NOMO-1 treated with DMSO at 0.1 percent for 48 hours (cell line): ENCODE results near the gene FADS6.
A peak's percentile ranks its signal among the peaks of the same experiment; 100 is the strongest.

Source experiments
- DNase-seq: peaks from one replicate; lab custom pipeline; 2025; ENCODE audit not compliant: unreplicated experiment; lab: John Stamatoyannopoulos, UW

The FADS6 gene

GRCh38 chr17:74855323-74855722 is 38.1 kb downstream of the FADS6 start:
- no peak for DNase-seq

GRCh38 chr17:74854792-74855191 is 38.6 kb downstream of the FADS6 start:
- DNase-seq, result no peak

DNA sequence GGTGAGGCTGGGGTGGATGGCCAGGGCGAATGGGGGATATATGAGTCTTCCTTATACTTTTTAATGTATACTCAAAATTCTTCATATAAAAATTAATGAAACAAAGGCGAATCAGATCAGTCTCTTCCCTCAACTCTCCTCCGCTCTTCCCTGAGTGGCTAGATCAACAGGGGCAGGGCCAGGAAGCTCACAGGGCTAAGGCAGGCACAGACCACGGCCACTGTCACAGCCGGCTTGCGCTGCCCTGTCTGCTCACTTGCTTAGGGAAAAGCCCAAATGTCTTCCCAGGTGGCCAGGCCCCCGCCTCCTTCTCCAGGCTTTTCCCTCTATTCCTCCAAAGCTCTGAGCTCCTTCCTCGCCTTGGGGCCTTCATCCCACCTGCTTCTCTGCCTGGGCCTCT is 39.8 kb downstream of the FADS6 start:
- no peak for DNase-seq

DNA sequence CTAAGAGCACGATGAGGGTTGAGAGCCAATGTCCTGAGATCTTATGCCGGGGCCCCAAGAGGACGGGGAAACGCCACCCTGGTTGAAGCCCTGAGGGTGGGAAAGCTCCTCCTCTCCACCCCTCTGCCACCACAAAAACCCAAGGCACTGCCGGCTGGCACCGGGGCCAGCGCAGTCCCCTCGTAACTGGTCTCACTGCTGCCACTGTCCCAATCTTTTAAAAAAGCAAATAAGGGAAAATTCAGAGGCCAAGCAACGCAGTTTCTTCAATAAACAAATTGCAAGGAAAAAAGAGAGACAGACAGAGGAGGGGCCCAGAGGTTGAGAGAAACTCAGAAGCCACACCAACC is 40.4 kb downstream of the FADS6 start:
- no peak for DNase-seq

- no peak for DNase-seq
Observed at GRCh38 chr17:74852237-74853047, 41.0 kb downstream of the FADS6 start.

GRCh38 chr17:74851612-74852236 is 41.7 kb downstream of the FADS6 start:
- DNase-seq, result no peak

DNA sequence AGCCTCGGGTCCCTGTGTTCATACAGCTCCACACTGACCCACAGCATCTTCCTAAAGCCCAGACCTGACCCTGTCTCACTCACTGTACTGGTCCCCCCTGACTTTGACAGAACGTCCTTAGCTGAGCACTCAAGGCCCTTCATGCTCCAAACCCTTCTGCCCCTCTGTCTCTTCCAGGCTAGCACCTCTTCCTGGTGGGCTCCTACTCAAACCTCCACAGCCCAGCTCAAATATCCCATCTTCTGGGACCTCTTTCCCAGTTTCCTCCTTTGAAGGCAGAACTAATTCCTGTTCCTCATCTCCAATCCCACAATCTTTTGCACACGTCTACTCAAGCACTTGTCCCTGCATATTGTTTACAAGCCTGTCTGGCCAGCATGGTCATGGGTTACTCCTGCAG is 42.5 kb downstream of the FADS6 start:
- DNase-seq, result no peak

DNA sequence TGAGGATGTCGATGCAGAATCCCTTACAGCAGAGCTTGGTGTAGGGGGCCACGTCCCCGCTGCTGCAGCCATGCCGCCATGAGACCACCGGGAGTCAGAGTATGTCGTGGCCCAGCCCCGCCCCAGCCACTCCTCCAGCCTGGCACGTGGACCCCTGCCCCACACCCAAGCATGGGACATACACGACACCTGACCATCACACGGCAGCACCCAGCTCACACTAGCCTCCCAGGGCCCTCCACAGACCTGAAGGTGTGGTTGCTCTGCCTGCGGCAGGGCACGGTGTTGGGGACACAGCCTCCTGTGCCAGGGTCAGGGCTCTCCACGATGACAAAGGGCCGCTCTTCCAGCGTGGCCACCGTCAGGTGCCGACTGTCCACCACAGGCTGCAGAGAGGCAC is 43.1 kb downstream of the FADS6 start:
- no peak for DNase-seq

DNA sequence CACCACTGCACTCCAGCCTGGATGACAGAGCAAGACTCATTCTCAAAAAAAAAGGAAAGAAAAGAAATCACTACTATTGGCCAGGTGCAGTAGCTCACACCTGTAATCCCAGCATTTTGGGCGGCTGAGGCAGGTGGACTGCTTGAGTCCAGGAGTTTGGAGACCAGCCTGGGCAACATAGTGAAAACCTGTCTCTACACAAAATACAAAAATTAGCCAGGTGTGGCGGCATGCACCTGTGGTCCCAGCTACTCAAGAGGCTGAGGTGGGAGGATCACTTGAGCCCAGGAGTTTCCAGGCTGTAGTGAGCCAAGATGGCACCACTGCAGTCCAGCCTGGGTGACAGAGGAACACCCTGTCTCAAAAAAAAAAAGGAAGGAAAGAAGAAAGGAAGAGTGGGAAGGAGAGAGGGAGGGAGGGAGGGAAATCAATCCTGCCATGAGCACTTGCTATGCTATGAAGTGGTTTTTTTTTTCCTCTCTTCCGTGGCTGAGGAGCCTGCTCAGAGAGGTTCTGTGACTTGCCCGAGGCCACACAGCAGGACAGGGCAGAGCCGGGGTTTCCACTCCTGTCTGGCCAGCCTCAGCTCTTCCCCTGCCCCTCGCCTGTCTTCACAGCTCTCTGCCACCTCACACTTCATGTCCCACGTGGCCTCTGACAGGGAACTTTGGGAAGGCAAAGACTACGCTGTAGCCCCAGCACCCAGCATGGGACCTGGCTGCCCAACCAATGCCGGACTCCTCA is 44.6 kb downstream of the FADS6 start:
- DNase-seq, result no peak

DNA sequence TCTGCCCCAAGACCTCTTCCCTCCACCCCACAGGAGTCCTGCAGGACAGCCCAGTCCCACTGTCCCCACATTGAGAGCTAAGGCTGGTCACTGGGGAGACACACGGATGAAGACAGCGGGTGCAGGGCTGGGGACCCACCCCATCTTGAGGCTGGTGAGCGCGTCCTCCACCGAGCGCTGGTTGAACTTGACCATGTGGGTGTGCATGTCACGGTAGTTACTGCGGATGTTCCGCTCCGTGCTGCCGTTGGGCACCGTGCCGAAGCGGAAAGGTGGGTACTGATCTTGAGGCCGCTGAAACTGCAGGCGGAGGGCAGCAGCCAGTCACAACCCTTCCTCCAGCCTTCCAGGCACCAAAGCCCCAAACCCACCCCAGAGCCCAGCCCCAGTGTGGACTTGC is 46.8 kb downstream of the FADS6 start:
- no peak for DNase-seq

- DNase-seq, result no peak
Observed at GRCh38 chr17:74843352-74843627, 50.1 kb downstream of the FADS6 start.

GRCh38 chr17:74842599-74843351 is 50.7 kb downstream of the FADS6 start:
- no peak for DNase-seq

GRCh38 chr17:74842146-74842598 is 51.3 kb downstream of the FADS6 start:
- DNase-seq, result no peak

DNA sequence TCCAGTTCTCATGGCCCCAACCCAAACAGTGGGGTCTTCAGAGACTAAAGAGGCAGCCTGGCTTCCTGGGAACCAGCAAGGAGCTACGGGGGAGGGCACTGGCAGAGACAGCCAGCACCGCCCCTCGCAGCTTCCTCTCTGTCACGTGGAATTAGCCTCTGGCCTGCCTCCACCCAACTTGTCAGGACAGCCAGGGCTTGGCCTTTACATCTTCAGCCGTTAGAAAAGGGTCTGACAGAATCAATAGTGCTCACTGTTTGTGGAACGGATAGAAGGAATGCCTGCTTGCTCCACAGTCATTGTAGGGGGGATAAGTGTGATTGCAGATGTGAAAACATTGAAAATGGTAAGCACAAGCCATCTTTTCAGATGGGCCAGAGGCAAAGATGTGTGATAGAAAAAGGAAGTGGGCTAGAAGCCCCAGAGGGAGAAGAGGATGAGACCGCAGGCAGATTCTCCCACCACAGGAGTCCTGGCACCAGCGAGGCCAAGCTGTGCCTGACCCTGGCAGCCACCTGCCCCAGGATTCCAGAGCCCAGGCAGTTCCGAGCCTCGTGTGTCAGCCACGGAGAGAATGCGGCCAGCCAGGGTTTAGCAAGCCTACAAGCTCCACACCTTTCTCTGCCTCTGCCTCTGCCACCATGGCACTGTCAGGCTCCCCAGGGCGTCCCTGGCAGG is 52.3 kb downstream of the FADS6 start:
- DNase-seq, result peak; percentile 40

DNA sequence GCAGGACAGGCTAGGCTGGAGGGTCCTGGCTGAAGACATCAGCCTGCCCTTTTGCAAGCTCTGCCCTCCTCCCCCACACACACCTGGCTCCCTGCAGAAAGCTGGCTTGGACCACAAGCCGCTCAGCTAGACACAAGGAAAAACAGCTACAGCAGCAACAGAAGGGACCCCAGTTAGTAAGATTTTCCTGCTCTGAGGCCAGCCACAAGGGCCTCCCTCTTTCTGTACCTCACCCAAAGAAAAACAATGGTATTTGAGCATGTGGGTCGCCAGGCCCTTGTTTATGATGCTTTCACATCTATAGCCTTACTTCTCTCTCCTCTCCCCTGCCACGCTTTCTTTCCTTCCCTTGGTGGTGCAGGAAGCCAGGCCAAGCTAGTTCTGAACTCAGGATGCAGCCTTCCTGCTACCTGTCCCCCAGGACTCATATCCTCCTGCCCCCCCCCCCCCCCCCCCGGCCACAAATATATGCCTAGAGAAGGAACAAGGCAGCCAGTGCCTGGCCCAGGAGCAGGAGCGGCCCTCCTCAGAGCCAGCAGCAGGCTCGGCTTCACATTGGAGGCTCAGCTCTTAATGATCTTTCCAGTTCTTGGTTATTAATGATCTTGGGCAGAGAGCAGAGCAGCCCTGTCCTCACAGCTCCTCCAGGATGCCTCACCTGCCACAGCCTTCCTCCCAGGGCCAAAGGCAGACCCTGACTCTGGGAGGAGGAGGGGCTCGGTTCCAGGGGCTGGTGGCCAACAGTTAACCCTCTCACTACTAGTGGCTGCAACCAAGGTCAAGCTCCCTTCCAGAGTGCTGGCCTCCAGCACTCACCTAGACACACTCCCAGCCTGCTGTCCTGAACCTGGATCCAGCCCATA is 53.2 kb downstream of the FADS6 start:
- DNase-seq, result no peak

- no peak for DNase-seq
Observed at GRCh38 chr17:74838274-74838673, 55.2 kb downstream of the FADS6 start.

GRCh38 chr17:74836691-74837467 is 56.6 kb downstream of the FADS6 start:
- no peak for DNase-seq

DNA sequence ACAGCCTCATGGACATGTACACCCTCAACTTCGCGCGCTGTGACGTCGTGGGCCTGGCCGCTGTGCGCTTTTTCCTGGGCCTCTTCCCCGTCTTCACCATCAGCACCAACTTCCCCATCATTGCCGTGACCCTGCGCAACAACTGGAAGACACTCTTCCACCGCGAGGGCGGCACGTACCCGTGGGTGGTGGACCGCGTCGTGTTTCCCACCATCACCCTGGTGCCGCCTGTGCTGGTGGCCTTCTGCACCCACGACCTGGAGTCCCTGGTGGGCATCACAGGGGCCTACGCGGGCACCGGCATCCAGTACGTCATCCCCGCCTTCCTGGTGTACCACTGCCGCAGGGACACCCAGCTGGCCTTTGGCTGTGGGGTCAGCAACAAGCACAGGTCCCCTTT is 57.2 kb downstream of the FADS6 start:
- DNase-seq, result no peak
